ENCODE measurements around the gene DMAP1. TPM values are rescaled to one million over a fixed set of nuclear protein-coding genes. Genes with fewer than 3 reads are reported as not detected.

Gene DMAP1
- total RNA-seq, 1 donor from 2014 or later = 87.9 TPM

DNA sequence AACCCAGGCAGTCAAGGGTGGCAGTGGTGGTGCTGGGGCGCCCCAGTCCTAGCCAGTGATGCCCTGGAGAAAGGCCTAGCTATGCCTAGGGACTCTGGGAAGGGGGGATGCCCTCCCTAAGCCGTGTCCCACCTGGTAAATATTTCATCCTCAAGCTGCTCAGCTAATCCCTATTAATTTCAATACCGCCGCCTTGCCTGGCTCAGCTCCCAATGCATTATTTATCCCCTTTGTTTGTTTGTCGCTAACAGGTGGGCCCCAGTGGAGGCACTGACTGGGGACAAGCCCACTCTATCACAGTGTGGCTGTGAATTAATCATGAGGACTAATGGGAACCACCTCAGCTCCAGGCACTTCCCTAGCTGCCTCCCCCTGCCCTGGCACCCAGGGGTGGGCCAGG lies 22.5 kb downstream of the DMAP1 start:
- TF ChIP-seq, protein P1, sequence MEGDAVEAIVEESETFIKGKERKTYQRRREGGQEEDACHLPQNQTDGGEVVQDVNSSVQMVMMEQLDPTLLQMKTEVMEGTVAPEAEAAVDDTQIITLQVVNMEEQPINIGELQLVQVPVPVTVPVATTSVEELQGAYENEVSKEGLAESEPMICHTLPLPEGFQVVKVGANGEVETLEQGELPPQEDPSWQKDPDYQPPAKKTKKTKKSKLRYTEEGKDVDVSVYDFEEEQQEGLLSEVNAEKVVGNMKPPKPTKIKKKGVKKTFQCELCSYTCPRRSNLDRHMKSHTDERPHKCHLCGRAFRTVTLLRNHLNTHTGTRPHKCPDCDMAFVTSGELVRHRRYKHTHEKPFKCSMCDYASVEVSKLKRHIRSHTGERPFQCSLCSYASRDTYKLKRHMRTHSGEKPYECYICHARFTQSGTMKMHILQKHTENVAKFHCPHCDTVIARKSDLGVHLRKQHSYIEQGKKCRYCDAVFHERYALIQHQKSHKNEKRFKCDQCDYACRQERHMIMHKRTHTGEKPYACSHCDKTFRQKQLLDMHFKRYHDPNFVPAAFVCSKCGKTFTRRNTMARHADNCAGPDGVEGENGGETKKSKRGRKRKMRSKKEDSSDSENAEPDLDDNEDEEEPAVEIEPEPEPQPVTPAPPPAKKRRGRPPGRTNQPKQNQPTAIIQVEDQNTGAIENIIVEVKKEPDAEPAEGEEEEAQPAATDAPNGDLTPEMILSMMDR (IDR thresholded peaks at IDR 0.05; ENCODE audit: unreplicated experiment) = no peak
- Mint-ChIP-seq H3K9me3 (ENCODE audit: unreplicated experiment) (no peaks in the 10 kb centered on the region), H3K4me3 (ENCODE audit: unreplicated experiment) (no peak overlapping the region), H3K4me1 (ENCODE audit: unreplicated experiment) (peaks cover 11% of the 10 kb centered on the region), H3K36me3 (ENCODE audit: low read depth, unreplicated experiment) (peaks cover under 1% of the 10 kb centered on the region), H3K27ac (ENCODE audit: unreplicated experiment) (no peak overlapping the region), H3K27me3 (ENCODE audit: unreplicated experiment) (no peaks in the 10 kb centered on the region)
- no peak for DNase-seq (ENCODE audit: low spot score)

DNA sequence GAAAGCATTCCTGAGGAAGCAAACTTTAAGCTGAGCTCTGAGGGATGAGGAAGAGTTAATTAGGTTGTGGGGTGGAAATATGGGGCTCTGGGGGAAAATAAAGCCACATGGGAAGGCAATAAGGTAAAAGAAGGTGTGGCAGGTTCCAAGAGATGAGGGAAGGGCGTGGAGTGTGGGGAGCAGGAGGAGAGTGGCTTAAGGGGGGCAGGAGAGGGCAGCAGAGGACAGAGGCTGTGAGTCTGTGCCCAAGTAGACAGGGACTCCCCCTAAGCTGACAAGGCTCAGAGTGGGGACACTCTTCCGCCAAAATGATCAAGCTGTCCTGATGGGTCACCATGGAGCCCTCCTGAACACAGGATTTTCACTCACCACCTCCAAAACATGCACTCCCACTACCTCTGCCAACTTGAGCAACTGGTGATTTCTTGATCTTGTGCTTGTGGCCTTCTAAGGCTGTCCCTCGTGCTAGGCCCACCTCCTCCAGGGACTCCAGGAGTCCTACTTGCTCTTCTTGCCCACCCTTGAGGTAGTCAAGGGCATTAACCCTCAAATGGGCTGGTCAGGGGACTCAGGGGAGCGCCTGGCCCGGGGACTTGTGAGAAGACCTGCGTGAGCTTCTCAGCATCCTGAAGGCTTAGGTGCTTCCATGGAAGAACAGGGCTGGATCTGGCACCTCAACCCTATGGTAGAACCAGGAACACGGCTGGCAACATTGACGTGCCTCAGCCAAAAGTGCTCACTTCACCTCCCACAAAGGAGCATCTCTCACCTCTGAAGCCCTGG lies 23.4 kb downstream of the DMAP1 start:
- Mint-ChIP-seq H3K27ac (ENCODE audit: unreplicated experiment) (no peak overlapping the region), H3K4me1 (ENCODE audit: unreplicated experiment) (peaks cover 13% of the 10 kb centered on the region), H3K36me3 (ENCODE audit: low read depth, unreplicated experiment) (peaks cover 6% of the 10 kb centered on the region), H3K27me3 (ENCODE audit: unreplicated experiment) (no peaks in the 10 kb centered on the region), H3K9me3 (ENCODE audit: unreplicated experiment) (no peaks in the 10 kb centered on the region), H3K4me3 (ENCODE audit: unreplicated experiment) (no peak overlapping the region)
- DNase-seq (ENCODE audit: low spot score) = no peak
- TF ChIP-seq, protein P1 (IDR thresholded peaks at IDR 0.05; ENCODE audit: unreplicated experiment) = no peak

DNA sequence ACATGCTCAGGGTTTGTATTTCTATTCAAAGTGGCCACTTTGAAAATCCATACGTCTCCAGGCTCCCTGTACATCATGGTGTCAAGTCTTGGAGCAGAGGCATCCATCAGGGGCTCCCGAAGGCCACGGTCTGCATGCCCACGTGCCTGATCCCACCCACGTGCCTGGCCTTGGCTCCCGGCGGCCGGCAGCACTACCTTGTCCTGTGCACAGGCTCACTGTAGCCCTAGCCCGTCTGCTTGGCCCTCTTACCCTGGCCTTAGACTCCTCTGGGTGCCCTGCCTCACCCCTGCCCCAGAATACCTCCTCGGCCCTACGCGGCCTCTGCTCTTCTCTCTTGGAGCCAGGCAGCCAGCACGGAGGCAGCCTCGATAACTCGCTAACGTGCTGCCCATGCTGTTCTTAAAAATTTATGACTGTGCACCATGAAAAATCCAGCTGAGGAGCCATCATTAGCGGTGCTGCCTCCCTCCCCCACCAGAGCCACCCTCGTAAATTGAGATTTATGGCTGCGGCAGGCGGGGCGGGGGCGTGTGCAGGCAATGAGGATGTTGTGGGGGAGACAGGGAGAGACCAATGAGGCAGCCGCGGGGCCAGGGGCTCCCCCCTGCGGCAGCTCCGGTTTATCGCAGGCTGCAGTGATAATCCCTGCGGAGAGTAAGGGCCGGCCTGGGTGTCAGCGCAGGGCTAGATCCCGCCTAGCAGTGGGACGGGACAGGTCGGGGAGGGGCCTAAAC lies 24.6 kb downstream of the DMAP1 start:
- H3K36me3 Mint-ChIP-seq (ENCODE audit: low read depth, unreplicated experiment) = peaks cover 11% of the 10 kb centered on the region
- TF ChIP-seq, protein P1 (IDR thresholded peaks at IDR 0.05; ENCODE audit: unreplicated experiment) = peak; percentile 65
- DNase-seq (ENCODE audit: low spot score) = peak; percentile 76
- no peak overlapping the region for H3K4me3 Mint-ChIP-seq (ENCODE audit: unreplicated experiment)
- no peak overlapping the region for H3K27ac Mint-ChIP-seq (ENCODE audit: unreplicated experiment)
- no peaks in the 10 kb centered on the region for H3K27me3 Mint-ChIP-seq (ENCODE audit: unreplicated experiment)
- H3K4me1 Mint-ChIP-seq (ENCODE audit: unreplicated experiment) = peaks cover 15% of the 10 kb centered on the region
- no peaks in the 10 kb centered on the region for H3K9me3 Mint-ChIP-seq (ENCODE audit: unreplicated experiment)

DNA sequence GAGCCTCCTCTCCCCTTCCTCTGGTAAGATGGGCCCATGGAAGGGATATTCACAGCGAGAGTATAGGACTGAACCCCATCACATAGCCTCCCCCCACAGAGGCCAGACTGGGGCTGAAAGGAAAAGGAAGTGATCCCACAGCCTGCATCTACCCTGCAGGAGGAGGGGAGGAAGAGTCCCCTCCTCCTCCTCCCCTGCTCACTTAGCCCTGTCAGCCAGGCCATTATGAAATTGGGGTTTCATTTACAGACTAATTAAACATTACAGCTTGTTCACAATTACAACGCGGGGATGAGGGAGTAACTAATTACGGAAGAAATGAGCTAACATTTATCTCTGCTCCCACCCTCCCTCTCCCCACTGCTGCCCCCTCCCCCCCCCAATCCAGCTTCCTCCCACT lies 25.4 kb downstream of the DMAP1 start:
- Mint-ChIP-seq H3K9me3 (ENCODE audit: unreplicated experiment) (no peaks in the 10 kb centered on the region), H3K4me1 (ENCODE audit: unreplicated experiment) (peaks cover 21% of the 10 kb centered on the region), H3K4me3 (ENCODE audit: unreplicated experiment) (no peak overlapping the region), H3K27me3 (ENCODE audit: unreplicated experiment) (no peaks in the 10 kb centered on the region), H3K36me3 (ENCODE audit: low read depth, unreplicated experiment) (peaks cover 11% of the 10 kb centered on the region), H3K27ac (ENCODE audit: unreplicated experiment) (no peak overlapping the region)
- TF ChIP-seq, protein P1 (IDR thresholded peaks at IDR 0.05; ENCODE audit: unreplicated experiment) = no peak
- no peak for DNase-seq (ENCODE audit: low spot score)

Data from endothelial cell (in vitro differentiated cells).